Measurements from ENCODE around the gene NUP93.
"Not testable (repeated sequence)": the region's sequence is repeated elsewhere in the genome, so short reads cannot be mapped to it uniquely, and the experiment has no call there.

The NUP93 gene

GRCh38 chr16:56858374-56858773 lies 128.4 kb downstream of the NUP93 start:
- no peak overlapping the region for H3K4me3 Mint-ChIP-seq
- H3K27ac Mint-ChIP-seq = no peak overlapping the region
- no peaks in the 10 kb centered on the region for H3K9me3 Mint-ChIP-seq
- no peaks in the 10 kb centered on the region for H3K27me3 Mint-ChIP-seq (ENCODE audit: low read depth)
- H3K4me1 Mint-ChIP-seq (ENCODE audit: low read depth) = peaks cover 42% of the 10 kb centered on the region
- H3K36me3 Mint-ChIP-seq (ENCODE audit: low read depth) = no peaks in the 10 kb centered on the region

- H3K27me3 Mint-ChIP-seq (ENCODE audit: low read depth) = no peaks in the 10 kb centered on the region
- H3K36me3 Mint-ChIP-seq (ENCODE audit: low read depth) = no peaks in the 10 kb centered on the region
- no peak overlapping the region for H3K4me3 Mint-ChIP-seq
- H3K4me1 Mint-ChIP-seq (ENCODE audit: low read depth) = peaks cover 46% of the 10 kb centered on the region
- no peaks in the 10 kb centered on the region for H3K9me3 Mint-ChIP-seq
- peak overlapping the region; percentile 95 for H3K27ac Mint-ChIP-seq
Observed at GRCh38 chr16:56859636-56860035, 129.7 kb downstream of the NUP93 start.

- Mint-ChIP-seq H3K4me3 (peak overlapping the region; percentile 73), H3K27me3 (ENCODE audit: low read depth) (no peaks in the 10 kb centered on the region), H3K9me3 (no peaks in the 10 kb centered on the region), H3K4me1 (ENCODE audit: low read depth) (peaks cover 50% of the 10 kb centered on the region), H3K27ac (peak overlapping the region; percentile 95), H3K36me3 (ENCODE audit: low read depth) (no peaks in the 10 kb centered on the region)
Observed at GRCh38 chr16:56860226-56861020, 130.5 kb downstream of the NUP93 start.

- no peaks in the 10 kb centered on the region for H3K36me3 Mint-ChIP-seq (ENCODE audit: low read depth)
- H3K27ac Mint-ChIP-seq = peak overlapping the region; percentile 95
- H3K9me3 Mint-ChIP-seq = no peaks in the 10 kb centered on the region
- peaks cover 51% of the 10 kb centered on the region for H3K4me1 Mint-ChIP-seq (ENCODE audit: low read depth)
- H3K4me3 Mint-ChIP-seq = no peak overlapping the region
- no peaks in the 10 kb centered on the region for H3K27me3 Mint-ChIP-seq (ENCODE audit: low read depth)
Observed at GRCh38 chr16:56861092-56861610, 131.2 kb downstream of the NUP93 start.

GRCh38 chr16:56861756-56862155 lies 131.8 kb downstream of the NUP93 start:
- no peaks in the 10 kb centered on the region for H3K9me3 Mint-ChIP-seq
- H3K4me1 Mint-ChIP-seq (ENCODE audit: low read depth) = peaks cover 51% of the 10 kb centered on the region
- H3K27ac Mint-ChIP-seq = peak overlapping the region; percentile 47

GRCh38 chr16:56862776-56863175 lies 132.8 kb downstream of the NUP93 start:
- Mint-ChIP-seq H3K36me3 (ENCODE audit: low read depth) (no peaks in the 10 kb centered on the region), H3K27ac (no peak overlapping the region), H3K4me1 (ENCODE audit: low read depth) (peaks cover 54% of the 10 kb centered on the region), H3K27me3 (ENCODE audit: low read depth) (no peaks in the 10 kb centered on the region), H3K9me3 (no peaks in the 10 kb centered on the region), H3K4me3 (no peak overlapping the region)

More at GRCh38 chr16:56861756-56862155, 131.8 kb downstream of the NUP93 start:
- no peak overlapping the region for H3K4me3 Mint-ChIP-seq
- H3K36me3 Mint-ChIP-seq (ENCODE audit: low read depth) = no peaks in the 10 kb centered on the region
- H3K27me3 Mint-ChIP-seq (ENCODE audit: low read depth) = no peaks in the 10 kb centered on the region

- Mint-ChIP-seq H3K4me3 (no peak within 1 kb of the TSS), H3K27ac (peak within 1 kb of the TSS; percentile 1), H3K36me3 (ENCODE audit: low read depth) (no peaks in the 10 kb centered on the region), H3K9me3 (no peaks in the 10 kb centered on the region), H3K4me1 (ENCODE audit: low read depth) (peaks cover 45% of the 10 kb centered on the region), H3K27me3 (ENCODE audit: low read depth) (no peaks in the 10 kb centered on the region)
Observed at GRCh38 chr16:56864960-56865359, 135.0 kb downstream of the NUP93 start, which contains the start of gene SLC12A3. Gene SLC12A3, plus strand, starts transcription at chr16:56865207. Its CDS starts 29 bp downstream, at chr16:56865236.

- Mint-ChIP-seq H3K27me3 (ENCODE audit: low read depth) (no peaks in the 10 kb centered on the region), H3K4me1 (ENCODE audit: low read depth) (peaks cover 39% of the 10 kb centered on the region), H3K9me3 (no peaks in the 10 kb centered on the region), H3K36me3 (ENCODE audit: low read depth) (no peaks in the 10 kb centered on the region), H3K4me3 (no peak overlapping the region), H3K27ac (peak overlapping the region; percentile 1)
Observed at GRCh38 chr16:56865394-56866062, 135.6 kb downstream of the NUP93 start.

- no peak overlapping the region for H3K4me3 Mint-ChIP-seq
- no peaks in the 10 kb centered on the region for H3K27me3 Mint-ChIP-seq (ENCODE audit: low read depth)
- no peaks in the 10 kb centered on the region for H3K36me3 Mint-ChIP-seq (ENCODE audit: low read depth)
- H3K4me1 Mint-ChIP-seq (ENCODE audit: low read depth) = peaks cover 25% of the 10 kb centered on the region
- H3K27ac Mint-ChIP-seq = no peak overlapping the region
- no peaks in the 10 kb centered on the region for H3K9me3 Mint-ChIP-seq
Observed at GRCh38 chr16:56866955-56867830, 137.3 kb downstream of the NUP93 start.

- Mint-ChIP-seq H3K27me3 (ENCODE audit: low read depth) (no peaks in the 10 kb centered on the region), H3K27ac (no peak overlapping the region), H3K36me3 (ENCODE audit: low read depth) (no peaks in the 10 kb centered on the region), H3K4me1 (ENCODE audit: low read depth) (peaks cover 18% of the 10 kb centered on the region), H3K9me3 (no peaks in the 10 kb centered on the region), H3K4me3 (no peak overlapping the region)
Observed at GRCh38 chr16:56868175-56868574, 138.2 kb downstream of the NUP93 start.

GRCh38 chr16:56868766-56869165 lies 138.8 kb downstream of the NUP93 start:
- H3K27ac Mint-ChIP-seq; H3K27me3 Mint-ChIP-seq (ENCODE audit: low read depth); H3K4me3 Mint-ChIP-seq; H3K36me3 Mint-ChIP-seq (ENCODE audit: low read depth); H3K9me3 Mint-ChIP-seq: not testable (repeated sequence)
- H3K4me1 Mint-ChIP-seq (ENCODE audit: low read depth) = peaks cover 14% of the 10 kb centered on the region

- Mint-ChIP-seq H3K36me3 (ENCODE audit: low read depth) (no peaks in the 10 kb centered on the region), H3K27me3 (ENCODE audit: low read depth) (no peaks in the 10 kb centered on the region), H3K27ac (no peak overlapping the region), H3K4me1 (ENCODE audit: low read depth) (peaks cover 12% of the 10 kb centered on the region), H3K4me3 (no peak overlapping the region), H3K9me3 (no peaks in the 10 kb centered on the region)
Observed at GRCh38 chr16:56869513-56870275, 139.8 kb downstream of the NUP93 start.

GRCh38 chr16:56870276-56870888 lies 140.5 kb downstream of the NUP93 start:
- Mint-ChIP-seq H3K27me3 (ENCODE audit: low read depth) (no peaks in the 10 kb centered on the region), H3K4me3 (no peak overlapping the region), H3K36me3 (ENCODE audit: low read depth) (no peaks in the 10 kb centered on the region), H3K4me1 (ENCODE audit: low read depth) (peaks cover 9% of the 10 kb centered on the region), H3K27ac (no peak overlapping the region), H3K9me3 (no peaks in the 10 kb centered on the region)
